ENCODE results near the gene TM9SF4.

Gene TM9SF4

DNA sequence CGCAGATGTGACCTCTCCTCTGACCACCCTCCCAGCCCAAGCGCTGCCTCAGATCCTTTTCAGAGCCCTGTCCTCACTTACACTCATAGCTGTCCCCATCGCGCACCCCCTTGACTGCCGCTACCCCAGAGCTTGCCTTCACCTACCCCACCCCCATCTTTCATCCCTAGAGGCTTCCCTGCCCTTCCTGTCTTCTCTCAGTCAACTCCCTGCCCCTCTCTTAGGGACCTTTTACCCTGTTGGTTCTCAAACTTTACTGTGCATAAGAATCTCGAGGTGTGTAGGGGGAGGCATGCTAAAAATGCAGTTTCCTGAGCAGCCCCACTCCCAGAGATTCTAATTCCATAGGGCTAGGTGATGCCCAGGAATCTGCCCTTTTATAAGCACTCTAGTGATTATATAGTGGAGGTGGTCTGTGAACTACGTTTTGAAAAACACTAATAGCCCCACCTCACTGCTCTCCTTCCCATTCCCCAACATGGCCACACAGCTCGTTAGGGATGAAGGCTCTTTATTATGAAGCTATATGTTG is 725 bp downstream of the TM9SF4 start:
- ATAC-seq, result no peak
- no peak for TF ChIP-seq TOX (CRISPR knock-in tag; IDR thresholded peaks at IDR 0.05; ENCODE audit: borderline replicate concordance)
- TF ChIP-seq ESRRG (CRISPR knock-in tag; IDR thresholded peaks at IDR 0.05), result no peak
- no peak for TF ChIP-seq TSHZ2 (CRISPR knock-in tag; IDR thresholded peaks at IDR 0.05)
- TF ChIP-seq ZNF8 (CRISPR knock-in tag; IDR thresholded peaks at IDR 0.05), result no peak
- no peak for TF ChIP-seq POU6F1 (CRISPR knock-in tag; IDR thresholded peaks at IDR 0.05; ENCODE audit: borderline replicate concordance, low read depth)
- TF ChIP-seq SNAI2 (CRISPR knock-in tag; IDR thresholded peaks at IDR 0.05), result no peak

GRCh38 chr20:32110727-32111126 is 1.2 kb downstream of the TM9SF4 start:
- no peak for TF ChIP-seq ARNTL (CRISPR knock-in tag; IDR thresholded peaks at IDR 0.05; ENCODE audit: borderline replicate concordance, low read depth)
- no peak for TF ChIP-seq CSRNP3 (CRISPR knock-in tag; IDR thresholded peaks at IDR 0.05)
- TF ChIP-seq CSDC2 (CRISPR knock-in tag; IDR thresholded peaks at IDR 0.05), result no peak
- no peak for TF ChIP-seq ZFP3 (CRISPR knock-in tag; IDR thresholded peaks at IDR 0.05)
- TF ChIP-seq ZC3H10 (CRISPR knock-in tag; IDR thresholded peaks at IDR 0.05), result no peak
- TF ChIP-seq, protein P1, sequence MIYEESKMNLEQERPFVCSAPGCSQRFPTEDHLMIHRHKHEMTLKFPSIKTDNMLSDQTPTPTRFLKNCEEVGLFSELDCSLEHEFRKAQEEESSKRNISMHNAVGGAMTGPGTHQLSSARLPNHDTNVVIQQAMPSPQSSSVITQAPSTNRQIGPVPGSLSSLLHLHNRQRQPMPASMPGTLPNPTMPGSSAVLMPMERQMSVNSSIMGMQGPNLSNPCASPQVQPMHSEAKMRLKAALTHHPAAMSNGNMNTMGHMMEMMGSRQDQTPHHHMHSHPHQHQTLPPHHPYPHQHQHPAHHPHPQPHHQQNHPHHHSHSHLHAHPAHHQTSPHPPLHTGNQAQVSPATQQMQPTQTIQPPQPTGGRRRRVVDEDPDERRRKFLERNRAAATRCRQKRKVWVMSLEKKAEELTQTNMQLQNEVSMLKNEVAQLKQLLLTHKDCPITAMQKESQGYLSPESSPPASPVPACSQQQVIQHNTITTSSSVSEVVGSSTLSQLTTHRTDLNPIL (CRISPR knock-in tag; IDR thresholded peaks at IDR 0.05; ENCODE audit: low read depth), result no peak
- no peak for TF ChIP-seq BACH2 (CRISPR knock-in tag; IDR thresholded peaks at IDR 0.05; ENCODE audit: borderline replicate concordance)
- no peak for TF ChIP-seq OSR1 (CRISPR knock-in tag; IDR thresholded peaks at IDR 0.05)
- TF ChIP-seq POU6F1 (CRISPR knock-in tag; IDR thresholded peaks at IDR 0.05; ENCODE audit: borderline replicate concordance, low read depth), result no peak
- TF ChIP-seq ESRRG (CRISPR knock-in tag; IDR thresholded peaks at IDR 0.05), result no peak
- no peak for TF ChIP-seq TSHZ2 (CRISPR knock-in tag; IDR thresholded peaks at IDR 0.05)
- TF ChIP-seq ZNF70 (CRISPR knock-in tag; IDR thresholded peaks at IDR 0.05), result no peak
- TF ChIP-seq ZNF565 (CRISPR knock-in tag; conservative IDR thresholded peaks at IDR 0.05; ENCODE audit: low read depth), result no peak
- TF ChIP-seq GLIS3 (CRISPR knock-in tag; IDR thresholded peaks at IDR 0.05), result no peak
- TF ChIP-seq TOX (CRISPR knock-in tag; IDR thresholded peaks at IDR 0.05; ENCODE audit: borderline replicate concordance), result no peak
- TF ChIP-seq, protein P2, sequence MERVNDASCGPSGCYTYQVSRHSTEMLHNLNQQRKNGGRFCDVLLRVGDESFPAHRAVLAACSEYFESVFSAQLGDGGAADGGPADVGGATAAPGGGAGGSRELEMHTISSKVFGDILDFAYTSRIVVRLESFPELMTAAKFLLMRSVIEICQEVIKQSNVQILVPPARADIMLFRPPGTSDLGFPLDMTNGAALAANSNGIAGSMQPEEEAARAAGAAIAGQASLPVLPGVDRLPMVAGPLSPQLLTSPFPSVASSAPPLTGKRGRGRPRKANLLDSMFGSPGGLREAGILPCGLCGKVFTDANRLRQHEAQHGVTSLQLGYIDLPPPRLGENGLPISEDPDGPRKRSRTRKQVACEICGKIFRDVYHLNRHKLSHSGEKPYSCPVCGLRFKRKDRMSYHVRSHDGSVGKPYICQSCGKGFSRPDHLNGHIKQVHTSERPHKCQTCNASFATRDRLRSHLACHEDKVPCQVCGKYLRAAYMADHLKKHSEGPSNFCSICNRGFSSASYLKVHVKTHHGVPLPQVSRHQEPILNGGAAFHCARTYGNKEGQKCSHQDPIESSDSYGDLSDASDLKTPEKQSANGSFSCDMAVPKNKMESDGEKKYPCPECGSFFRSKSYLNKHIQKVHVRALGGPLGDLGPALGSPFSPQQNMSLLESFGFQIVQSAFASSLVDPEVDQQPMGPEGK (CRISPR knock-in tag; IDR thresholded peaks at IDR 0.05; ENCODE audit: borderline replicate concordance), result no peak
- no peak for TF ChIP-seq ZNF8 (CRISPR knock-in tag; IDR thresholded peaks at IDR 0.05)
- TF ChIP-seq TCF4 (CRISPR knock-in tag; IDR thresholded peaks at IDR 0.05; ENCODE audit: borderline replicate concordance), result no peak

More at GRCh38 chr20:32110727-32111126, 1.2 kb downstream of the TM9SF4 start:
- ATAC-seq, result no peak
